ENCODE results near the gene CNDP2.

CNDP2 gene

GRCh38 chr18:74518456-74519295 lies 22.5 kb downstream of the CNDP2 start:
- no peak overlapping the region for H2AFZ ChIP-seq (ENCODE audit: low read length)
- H3K4me1 ChIP-seq (ENCODE audit: low read length), result no peaks in the 10 kb centered on the region
- H3K36me3 ChIP-seq (replicated peaks; ENCODE audit: insufficient read depth, low read length), result no peaks in the 10 kb centered on the region; the same call in none of the 2 replicates
- TF ChIP-seq EZH2phosphoT487 (IDR thresholded peaks at IDR 0.05; ENCODE audit: low read length) (no peak), EZH2 (optimal IDR thresholded peaks at IDR 0.05; ENCODE audit: low read depth, low read length) (no peak), CTCF (IDR thresholded peaks at IDR 0.05; ENCODE audit: low read length) (no peak)
- no peaks in the 10 kb centered on the region for H3K9me3 ChIP-seq (replicated peaks; ENCODE audit: insufficient read depth, low read length)
- H3K27me3 ChIP-seq (replicated peaks; ENCODE audit: insufficient read depth, low read length), result no peaks in the 10 kb centered on the region
- peaks cover 19% of the 10 kb centered on the region for H3K79me2 ChIP-seq (ENCODE audit: low read length)
- no peak overlapping the region for H3K4me2 ChIP-seq (ENCODE audit: low read depth, low read length)
- H3K9ac ChIP-seq (ENCODE audit: low read length), result no peak overlapping the region
- no peaks in the 10 kb centered on the region for H4K20me1 ChIP-seq (ENCODE audit: insufficient read depth, low read length)
- no peak overlapping the region for H3K4me3 ChIP-seq (ENCODE audit: low read length)
- peaks cover 3% of the 10 kb centered on the region; the same call in 1 of the 2 replicates for H3F3A ChIP-seq (ENCODE audit: insufficient read depth, low read length)
- no peak for DNase-seq
- no peak overlapping the region for H3K27ac ChIP-seq (ENCODE audit: low read length)
- no peaks in the 10 kb centered on the region for H3K9me2 ChIP-seq (replicated peaks; ENCODE audit: insufficient read depth, low read length)

- Histone ChIP-seq H3K27ac (ENCODE audit: low read length) (no peak overlapping the region), H3K9me2 (replicated peaks; ENCODE audit: insufficient read depth, low read length) (no peaks in the 10 kb centered on the region), H3K9ac (ENCODE audit: low read length) (no peak overlapping the region), H3K36me3 (replicated peaks; ENCODE audit: insufficient read depth, low read length) (no peaks in the 10 kb centered on the region; the same call in 1 of the 2 replicates), H3K27me3 (replicated peaks; ENCODE audit: insufficient read depth, low read length) (no peaks in the 10 kb centered on the region), H3K4me2 (ENCODE audit: low read depth, low read length) (no peak overlapping the region), H3K4me3 (ENCODE audit: low read length) (no peak overlapping the region), H2AFZ (ENCODE audit: low read length) (no peak overlapping the region), H3K79me2 (ENCODE audit: low read length) (peaks cover 14% of the 10 kb centered on the region), H3K4me1 (ENCODE audit: low read length) (no peaks in the 10 kb centered on the region), H3F3A (ENCODE audit: insufficient read depth, low read length) (peaks cover 3% of the 10 kb centered on the region; the same call in 1 of the 2 replicates), H3K9me3 (replicated peaks; ENCODE audit: insufficient read depth, low read length) (no peaks in the 10 kb centered on the region), H4K20me1 (ENCODE audit: insufficient read depth, low read length) (no peaks in the 10 kb centered on the region)
- DNase-seq, result no peak
- no peak for TF ChIP-seq EZH2 (optimal IDR thresholded peaks at IDR 0.05; ENCODE audit: low read depth, low read length)
- TF ChIP-seq EZH2phosphoT487 (IDR thresholded peaks at IDR 0.05; ENCODE audit: low read length), result no peak
- no peak for TF ChIP-seq CTCF (IDR thresholded peaks at IDR 0.05; ENCODE audit: low read length)
These were observed 23.3 kb downstream of the CNDP2 start for GRCh38 chr18:74519320-74520095.

- no peaks in the 10 kb centered on the region; the same call in 1 of the 2 replicates for H3K36me3 ChIP-seq (replicated peaks; ENCODE audit: insufficient read depth, low read length)
These were observed 24.1 kb downstream of the CNDP2 start for GRCh38 chr18:74520096-74520833.

More at GRCh38 chr18:74520096-74520833, 24.1 kb downstream of the CNDP2 start:
- H3F3A ChIP-seq (ENCODE audit: insufficient read depth, low read length), result peaks cover 3% of the 10 kb centered on the region; the same call in 1 of the 2 replicates
- no peaks in the 10 kb centered on the region for H3K27me3 ChIP-seq (replicated peaks; ENCODE audit: insufficient read depth, low read length)
- H3K9me3 ChIP-seq (replicated peaks; ENCODE audit: insufficient read depth, low read length), result no peaks in the 10 kb centered on the region
- no peak overlapping the region for H3K9ac ChIP-seq (ENCODE audit: low read length)
- no peaks in the 10 kb centered on the region for H4K20me1 ChIP-seq (ENCODE audit: insufficient read depth, low read length)
- peaks cover 6% of the 10 kb centered on the region for H3K79me2 ChIP-seq (ENCODE audit: low read length)
- no peak overlapping the region for H3K27ac ChIP-seq (ENCODE audit: low read length)
- no peak overlapping the region for H2AFZ ChIP-seq (ENCODE audit: low read length)
- DNase-seq, result no peak
- H3K4me3 ChIP-seq (ENCODE audit: low read length), result no peak overlapping the region
- TF ChIP-seq EZH2 (optimal IDR thresholded peaks at IDR 0.05; ENCODE audit: low read depth, low read length) (no peak), EZH2phosphoT487 (IDR thresholded peaks at IDR 0.05; ENCODE audit: low read length) (no peak), CTCF (IDR thresholded peaks at IDR 0.05; ENCODE audit: low read length) (no peak)
- no peaks in the 10 kb centered on the region for H3K9me2 ChIP-seq (replicated peaks; ENCODE audit: insufficient read depth, low read length)
- H3K4me1 ChIP-seq (ENCODE audit: low read length), result no peaks in the 10 kb centered on the region
- H3K4me2 ChIP-seq (ENCODE audit: low read depth, low read length), result no peak overlapping the region

Measured in MM.1S (cell line).